Measurements from ENCODE around the gene CDC25B.

DNA sequence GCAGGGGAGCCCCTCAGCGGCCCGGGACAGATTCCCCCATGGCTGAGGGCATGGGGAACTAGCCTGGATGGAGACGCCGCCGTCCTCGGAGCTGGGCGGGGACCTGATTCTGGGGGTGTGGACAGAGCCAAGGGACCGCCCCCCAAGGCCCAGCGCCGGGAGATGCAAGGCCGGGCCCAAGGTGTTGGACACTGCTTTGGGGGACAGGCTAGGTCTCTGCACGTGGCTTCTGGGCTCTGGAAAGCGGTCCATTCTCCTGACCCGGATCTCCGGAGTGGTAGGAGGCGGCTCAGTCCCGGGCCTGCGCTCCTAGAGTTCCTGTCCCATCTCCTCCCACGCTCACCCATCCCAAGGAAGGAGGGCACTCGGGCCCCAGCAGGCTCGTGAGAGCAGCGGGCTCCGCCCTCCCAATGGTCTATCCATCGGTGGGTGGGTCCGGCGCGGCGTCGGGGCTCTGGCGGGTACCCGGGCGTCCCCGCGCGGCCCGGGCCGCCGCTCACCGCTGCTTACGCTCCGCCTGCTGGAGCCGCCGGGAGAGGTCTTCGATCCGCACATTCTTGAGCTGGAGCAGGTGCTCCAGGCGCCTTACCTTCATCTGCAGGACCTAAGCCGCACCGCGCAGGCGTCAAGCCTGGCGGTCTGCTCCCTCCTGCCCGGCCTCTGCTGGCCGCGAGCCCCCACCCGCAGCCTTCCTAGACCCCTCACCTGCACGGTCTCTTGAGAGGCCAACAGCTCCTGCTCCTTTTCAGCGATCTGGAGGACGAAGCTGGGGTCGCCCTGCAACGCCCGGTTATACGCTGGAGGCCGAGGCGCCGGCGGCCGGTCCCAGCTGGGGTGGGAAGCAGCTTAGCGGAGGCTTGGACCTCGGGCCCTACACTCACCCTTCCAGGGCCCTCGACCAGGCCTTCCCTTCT is 18.1 kb upstream of the CDC25B start:
- TF ChIP-seq, protein P1, sequence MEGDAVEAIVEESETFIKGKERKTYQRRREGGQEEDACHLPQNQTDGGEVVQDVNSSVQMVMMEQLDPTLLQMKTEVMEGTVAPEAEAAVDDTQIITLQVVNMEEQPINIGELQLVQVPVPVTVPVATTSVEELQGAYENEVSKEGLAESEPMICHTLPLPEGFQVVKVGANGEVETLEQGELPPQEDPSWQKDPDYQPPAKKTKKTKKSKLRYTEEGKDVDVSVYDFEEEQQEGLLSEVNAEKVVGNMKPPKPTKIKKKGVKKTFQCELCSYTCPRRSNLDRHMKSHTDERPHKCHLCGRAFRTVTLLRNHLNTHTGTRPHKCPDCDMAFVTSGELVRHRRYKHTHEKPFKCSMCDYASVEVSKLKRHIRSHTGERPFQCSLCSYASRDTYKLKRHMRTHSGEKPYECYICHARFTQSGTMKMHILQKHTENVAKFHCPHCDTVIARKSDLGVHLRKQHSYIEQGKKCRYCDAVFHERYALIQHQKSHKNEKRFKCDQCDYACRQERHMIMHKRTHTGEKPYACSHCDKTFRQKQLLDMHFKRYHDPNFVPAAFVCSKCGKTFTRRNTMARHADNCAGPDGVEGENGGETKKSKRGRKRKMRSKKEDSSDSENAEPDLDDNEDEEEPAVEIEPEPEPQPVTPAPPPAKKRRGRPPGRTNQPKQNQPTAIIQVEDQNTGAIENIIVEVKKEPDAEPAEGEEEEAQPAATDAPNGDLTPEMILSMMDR (IDR thresholded peaks at IDR 0.05), result no peak
- no peak for TF ChIP-seq POLR2A (IDR thresholded peaks at IDR 0.05)
- TF ChIP-seq POLR2AphosphoS5 (IDR thresholded peaks at IDR 0.05), result no peak

Measured in breast epithelium (tissue), 3 donors.